SKM-1 treated with dmso at 0.1 percent for 144 hours (cell line): ENCODE measurements around the gene IFI30.

ENCODE experiments used
- DNase-seq: peaks from one replicate; lab custom pipeline; 2025; ENCODE audit not compliant: unreplicated experiment; lab: John Stamatoyannopoulos, UW

Gene IFI30

DNA sequence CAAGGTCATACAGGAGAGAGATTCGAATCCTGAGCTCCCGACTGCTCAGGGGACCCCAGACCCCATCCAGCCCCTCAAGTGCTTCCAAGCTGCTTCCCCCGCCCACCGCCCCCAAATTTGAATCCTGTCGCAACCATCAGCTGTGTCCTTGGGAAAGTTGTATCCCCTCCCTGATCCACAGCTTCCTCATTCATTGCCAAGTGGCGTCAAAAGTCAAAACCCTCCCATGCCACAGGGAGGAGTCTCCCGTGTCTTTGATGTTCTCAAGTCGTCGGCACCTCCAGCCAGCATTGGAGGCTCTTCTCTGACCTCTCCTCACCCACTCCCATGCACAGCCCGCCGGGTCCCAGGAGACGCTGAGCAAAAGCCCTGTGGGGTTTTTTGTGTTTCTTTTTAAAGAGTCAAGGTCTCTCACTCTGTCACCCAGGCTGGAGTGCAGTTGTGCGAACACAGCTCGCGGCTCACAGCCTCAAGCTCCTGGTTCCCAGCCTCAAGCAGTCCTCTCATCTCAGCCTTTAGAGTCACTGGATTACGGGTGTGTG lies 2.8 kb upstream of the IFI30 start:
- peak; percentile 43 for DNase-seq

DNA sequence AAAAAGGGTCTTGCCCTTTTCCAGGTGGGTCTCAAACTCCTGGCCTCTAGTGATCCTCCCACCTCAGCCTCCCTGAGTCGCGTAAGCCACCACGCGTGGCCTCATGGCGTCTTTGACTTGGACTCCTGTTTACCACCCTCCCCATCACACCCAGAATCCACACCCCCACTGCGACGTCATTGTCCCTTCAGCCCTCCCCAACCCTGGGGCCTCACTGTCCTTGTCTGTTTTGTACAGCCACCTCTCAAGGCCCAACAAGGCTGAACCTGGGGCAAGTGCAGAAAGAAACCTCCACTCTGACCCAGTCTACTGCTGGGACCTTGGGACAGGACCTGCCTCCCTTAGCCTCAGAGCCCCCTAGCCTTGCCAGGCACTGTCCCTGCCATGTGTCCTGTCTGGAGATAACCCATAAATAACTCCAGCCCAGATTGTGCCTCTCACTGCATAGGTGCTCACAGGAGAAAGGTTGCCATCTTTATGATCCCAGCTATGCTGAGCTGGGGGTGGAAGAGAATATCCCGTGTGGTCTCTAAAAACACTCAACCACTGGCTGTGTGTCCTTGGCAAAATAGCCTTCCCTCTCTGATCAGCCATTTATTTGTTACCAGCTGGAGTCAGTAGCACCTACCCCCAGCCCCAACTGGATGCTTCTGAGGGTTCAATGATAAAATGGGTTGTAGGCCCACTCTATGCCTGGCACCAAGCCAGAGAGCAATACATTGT lies 1.8 kb upstream of the IFI30 start:
- no peak for DNase-seq

DNA sequence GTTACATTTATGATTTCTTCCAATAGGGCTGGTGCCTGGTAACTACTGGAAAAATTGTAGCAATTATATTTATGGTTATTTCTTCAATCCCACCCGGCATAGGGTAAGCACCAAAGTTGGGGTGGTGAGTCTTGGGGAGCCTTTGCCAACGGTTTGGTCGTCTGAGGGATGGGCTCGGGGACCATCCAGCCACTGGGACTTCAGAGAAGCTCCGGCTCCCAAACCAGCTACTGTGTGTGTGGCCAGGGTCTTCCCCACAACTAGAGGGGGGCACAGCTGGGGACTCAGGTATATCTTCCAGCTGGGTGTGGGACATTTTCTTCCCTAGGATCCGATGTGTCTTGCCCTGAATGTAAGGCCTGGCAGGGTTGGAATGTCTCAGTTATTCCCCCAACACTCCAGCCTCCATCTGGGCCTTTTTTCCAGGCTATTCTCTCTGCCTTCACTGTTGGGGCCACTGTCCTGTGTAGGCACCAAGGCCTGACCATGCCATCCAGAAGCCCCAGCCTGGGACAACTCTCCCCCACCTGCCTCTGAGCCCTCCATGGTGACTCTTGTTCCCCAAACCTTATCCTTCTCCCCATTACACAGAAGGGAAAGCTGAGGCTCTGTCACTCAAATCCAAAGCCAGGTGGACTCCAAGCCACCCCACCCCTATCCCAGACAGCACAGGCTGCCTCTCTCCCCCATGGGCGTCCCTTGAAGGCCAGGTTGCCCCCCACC lies 1.1 kb upstream of the IFI30 start:
- DNase-seq = no peak

DNA sequence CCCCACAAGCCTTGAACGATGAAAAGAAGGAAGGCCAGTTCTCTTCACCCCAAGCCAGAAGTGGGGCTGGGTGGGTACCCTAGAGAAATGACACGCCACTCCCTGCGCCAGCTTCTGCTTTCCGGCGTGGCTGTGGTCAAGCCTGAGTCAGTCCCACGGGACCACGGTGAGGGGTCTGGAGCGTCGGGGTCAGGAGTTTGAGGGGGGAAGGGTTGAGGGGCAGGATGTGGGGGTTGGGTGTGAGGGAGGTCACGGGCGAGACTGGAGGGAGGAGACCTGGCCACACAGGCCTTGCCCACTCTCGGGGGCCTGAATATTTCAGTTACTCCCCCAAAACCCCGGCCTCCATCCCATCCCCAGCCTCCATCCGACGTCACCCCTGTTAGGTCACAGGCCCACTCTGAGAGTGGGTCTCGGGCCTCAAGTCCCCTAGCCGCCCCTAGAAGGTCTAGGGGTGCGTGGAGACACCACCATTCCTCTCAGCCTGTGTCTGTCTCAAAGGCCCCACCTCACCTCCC lies 500 bp upstream of the IFI30 start:
- no peak for DNase-seq

DNA sequence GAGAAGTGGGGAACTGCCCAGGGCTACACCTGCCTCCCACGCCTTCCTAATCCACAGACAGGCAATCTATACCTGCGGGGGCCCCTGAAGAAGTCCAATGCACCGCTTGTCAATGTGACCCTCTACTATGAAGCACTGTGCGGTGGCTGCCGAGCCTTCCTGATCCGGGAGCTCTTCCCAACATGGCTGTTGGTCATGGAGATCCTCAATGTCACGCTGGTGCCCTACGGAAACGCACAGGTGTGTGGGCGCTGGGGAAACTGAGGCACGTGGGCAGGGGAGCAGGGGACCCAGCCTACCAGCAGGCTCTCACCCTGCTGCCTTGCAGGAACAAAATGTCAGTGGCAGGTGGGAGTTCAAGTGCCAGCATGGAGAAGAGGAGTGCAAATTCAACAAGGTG lies 1.4 kb downstream of the IFI30 start:
- no peak for DNase-seq

DNA sequence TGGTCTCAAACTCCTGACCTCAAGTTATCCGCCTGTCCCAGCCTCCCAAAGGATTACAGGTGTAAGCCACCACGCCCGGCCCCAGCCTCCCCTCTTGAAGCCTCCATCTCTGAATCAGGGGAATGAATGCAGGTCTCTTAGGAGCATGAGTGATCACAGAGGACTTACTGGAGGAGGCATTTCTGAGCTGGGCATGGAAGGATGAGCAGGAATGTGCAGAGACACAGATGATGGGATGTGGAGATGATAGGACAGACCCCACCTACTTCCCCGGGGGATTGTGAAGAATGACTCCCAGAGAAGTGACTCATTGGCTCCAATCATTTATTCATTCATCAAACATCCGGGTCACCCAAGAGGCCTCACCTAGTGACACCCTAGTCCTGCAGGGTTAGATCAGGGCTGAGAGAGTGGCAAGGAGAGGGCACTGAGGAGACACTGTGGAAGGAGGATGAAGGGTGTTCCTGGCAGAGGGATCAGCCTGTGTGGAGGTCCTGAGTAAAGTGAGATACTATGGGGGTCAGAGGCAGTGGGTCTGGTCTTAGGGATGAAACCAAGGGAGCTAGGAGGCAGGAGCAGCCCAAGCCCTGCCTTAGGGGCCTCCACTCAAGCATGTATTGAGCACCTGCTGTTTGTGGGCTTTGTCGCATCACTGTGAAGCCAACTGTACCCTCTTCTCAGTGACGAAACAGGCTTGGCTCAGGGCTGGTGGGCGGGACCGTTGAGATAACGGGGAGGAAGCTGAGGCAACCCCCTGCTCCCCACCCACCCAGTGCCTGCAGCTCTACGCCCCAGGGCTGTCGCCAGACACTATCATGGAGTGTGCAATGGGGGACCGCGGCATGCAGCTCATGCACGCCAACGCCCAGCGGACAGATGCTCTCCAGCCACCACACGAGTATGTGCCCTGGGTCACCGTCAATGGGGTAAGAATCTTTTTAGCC lies 3.0 kb downstream of the IFI30 start:
- DNase-seq = no peak

GRCh38 chr19:18179957-18180356 lies 6.3 kb downstream of the IFI30 start:
- DNase-seq = peak; percentile 27

DNA sequence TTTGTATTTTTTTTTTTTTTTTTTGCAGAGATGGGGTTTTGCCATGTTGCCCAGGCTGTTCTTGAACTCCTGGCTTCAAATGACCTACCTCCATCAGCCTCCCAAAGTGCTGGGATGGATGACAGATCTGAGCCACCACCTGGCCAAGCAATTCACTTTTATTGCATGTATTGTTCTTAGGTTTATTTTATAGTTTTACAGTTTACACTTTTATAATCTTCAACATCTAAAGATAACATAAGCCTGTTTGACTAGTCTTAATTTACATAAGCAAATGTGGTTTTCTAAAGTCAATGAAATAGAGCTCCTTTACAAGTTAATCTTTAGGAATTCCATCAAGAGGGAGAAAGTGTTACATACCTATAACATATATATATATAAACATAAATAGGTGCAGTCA lies 9.9 kb downstream of the IFI30 start:
- no peak for DNase-seq

GRCh38 chr19:18185538-18185937 lies 11.9 kb downstream of the IFI30 start:
- no peak for DNase-seq

- DNase-seq = no peak
Observed at GRCh38 chr19:18190278-18190677, 16.7 kb downstream of the IFI30 start.

GRCh38 chr19:18191640-18192062 lies 18.0 kb downstream of the IFI30 start:
- DNase-seq = no peak

GRCh38 chr19:18192673-18193387 lies 19.2 kb downstream of the IFI30 start, which contains the start of gene MPV17L2:
MPV17L2 (plus strand) TSS chr19:18193218; CDS start chr19:18193282, 64 bp downstream.
- peak; percentile 99 for DNase-seq

GRCh38 chr19:18193388-18194180 lies 20.0 kb downstream of the IFI30 start:
- DNase-seq = no peak

DNA sequence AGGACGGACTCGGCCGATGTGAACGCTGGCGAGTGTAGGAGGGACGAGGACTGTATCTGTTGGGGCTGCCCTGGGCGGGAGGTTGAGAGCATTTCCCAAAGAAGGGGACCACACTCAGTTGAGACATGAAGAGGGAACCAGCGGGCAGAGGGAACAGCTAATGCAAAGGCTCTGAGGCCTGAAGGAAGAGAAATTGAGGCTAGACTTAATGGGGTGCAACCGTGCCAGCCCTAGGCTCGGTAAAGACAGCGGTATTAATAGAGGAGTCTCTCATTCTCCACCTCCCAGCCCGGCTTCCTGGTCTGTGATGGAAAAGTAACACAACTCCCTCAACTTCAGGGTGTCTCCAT lies 20.5 kb downstream of the IFI30 start:
- DNase-seq = no peak

DNA sequence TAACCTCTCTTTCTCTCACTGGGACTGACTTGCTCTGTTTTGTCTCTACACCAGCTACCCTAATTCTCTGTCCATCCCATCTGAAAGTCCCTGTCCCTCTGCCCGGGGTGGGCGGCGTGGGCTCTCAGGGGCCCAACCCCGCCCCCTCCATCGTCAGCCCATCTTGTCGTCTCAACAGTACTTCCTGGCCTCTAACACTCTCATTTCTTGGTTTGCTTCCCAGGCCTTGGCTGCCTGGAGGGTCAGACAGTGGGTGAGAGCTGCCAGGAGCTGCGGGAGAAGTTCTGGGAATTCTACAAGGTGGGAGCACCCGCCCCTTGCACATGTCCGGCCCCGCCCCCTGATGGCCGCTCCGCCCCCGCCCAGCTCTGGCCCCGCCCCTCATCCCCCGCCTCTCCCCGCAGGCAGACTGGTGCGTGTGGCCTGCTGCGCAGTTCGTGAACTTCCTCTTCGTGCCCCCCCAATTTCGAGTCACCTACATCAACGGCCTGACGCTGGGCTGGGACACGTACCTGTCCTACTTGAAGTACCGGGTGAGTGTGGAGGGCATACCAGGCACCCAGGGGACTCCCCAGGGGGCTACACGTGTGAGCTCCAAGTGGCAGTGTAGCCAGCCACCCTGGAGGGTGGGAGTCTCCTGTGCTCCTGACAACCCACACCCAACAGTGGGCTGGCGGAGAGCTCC lies 21.1 kb downstream of the IFI30 start:
- DNase-seq = no peak

GRCh38 chr19:18196511-18196845 lies 22.9 kb downstream of the IFI30 start:
- DNase-seq = no peak

DNA sequence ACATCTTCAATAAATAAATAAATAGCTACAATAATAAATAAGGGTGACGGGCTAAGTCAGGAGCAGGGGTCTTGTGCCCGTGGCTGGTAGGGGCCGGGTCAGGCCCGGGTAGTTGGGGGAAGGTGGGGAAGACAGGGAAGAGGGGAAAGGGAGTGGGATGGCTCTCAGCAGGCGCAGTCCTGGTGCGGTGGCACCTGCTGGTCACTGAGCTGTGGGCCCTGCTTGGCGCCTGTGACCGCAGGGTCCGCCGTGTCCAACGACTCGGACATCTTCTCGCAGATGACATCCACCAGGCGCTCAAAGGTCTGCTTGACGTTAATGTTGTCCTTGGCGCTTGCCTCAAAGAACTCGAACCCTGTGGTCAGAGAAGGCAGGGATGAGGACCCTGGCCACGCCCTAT lies 23.7 kb downstream of the IFI30 start:
- no peak for DNase-seq

DNA sequence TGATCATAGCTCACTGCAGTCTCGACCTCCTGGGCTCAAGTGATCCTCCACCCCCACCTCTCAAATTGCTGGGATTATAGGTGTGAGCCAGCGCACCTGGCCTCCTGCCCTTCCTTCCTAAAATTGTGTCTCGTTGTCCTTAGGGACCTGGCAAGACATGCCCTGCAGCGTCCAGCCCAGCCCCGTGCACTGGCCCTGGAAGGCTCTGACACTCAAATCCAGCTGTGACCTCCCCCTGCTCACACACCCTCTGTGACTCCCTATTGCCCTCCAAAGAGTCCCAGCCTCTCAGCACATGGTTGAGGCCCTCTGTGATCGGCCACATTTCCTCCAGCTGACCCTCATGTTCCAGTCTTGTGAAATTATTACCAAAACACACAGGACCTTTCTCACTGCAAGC lies 24.3 kb downstream of the IFI30 start:
- DNase-seq = no peak

- no peak for DNase-seq
Observed at GRCh38 chr19:18198374-18198773, 24.8 kb downstream of the IFI30 start.
